Stomach (tissue), 4 donors: ENCODE data around the gene ARRDC4.

Experiments used
- POLR2A ChIP-seq, 4 donors: fragments of 450-650 bp; IDR thresholded peaks; one replicate each; pipeline ENCODE4 v1.6.1; 2016; ENCODE audit warnings: antibody characterized with exemption in 4 of 4, control low read depth in 2 of 4, mild to moderate bottlenecking in 1 of 4, moderate library complexity in 1 of 4
- POLR2AphosphoS5 ChIP-seq, 3 donors: sonication (generic); formaldehyde crosslinking; IDR thresholded peaks; one replicate each; pipeline ENCODE4 v1.6.1; 2016; ENCODE audit warnings: antibody characterized with exemption in 3 of 3
- TF ChIP-seq, protein P1 (sequence below), 7 experiments: fragments of 450-650 bp in 4 of 7; fragments of 200-600 bp in 3 of 7; sonication (generic) in 3 of 7; IDR thresholded peaks; one replicate each; pipeline ENCODE4 v1.5.1; 2016 to 2019; ENCODE audit warnings: antibody characterized with exemption in 7 of 7, control low read depth in 2 of 7, mild to moderate bottlenecking in 1 of 7

GRCh38 chr15:97955529-97955928 lies 5.0 kb upstream of the ARRDC4 start:
- TF ChIP-seq POLR2AphosphoS5 (IDR thresholded peaks at IDR 0.05) (no peak), POLR2A (IDR thresholded peaks at IDR 0.05) (no peak)
- TF ChIP-seq, protein P1, sequence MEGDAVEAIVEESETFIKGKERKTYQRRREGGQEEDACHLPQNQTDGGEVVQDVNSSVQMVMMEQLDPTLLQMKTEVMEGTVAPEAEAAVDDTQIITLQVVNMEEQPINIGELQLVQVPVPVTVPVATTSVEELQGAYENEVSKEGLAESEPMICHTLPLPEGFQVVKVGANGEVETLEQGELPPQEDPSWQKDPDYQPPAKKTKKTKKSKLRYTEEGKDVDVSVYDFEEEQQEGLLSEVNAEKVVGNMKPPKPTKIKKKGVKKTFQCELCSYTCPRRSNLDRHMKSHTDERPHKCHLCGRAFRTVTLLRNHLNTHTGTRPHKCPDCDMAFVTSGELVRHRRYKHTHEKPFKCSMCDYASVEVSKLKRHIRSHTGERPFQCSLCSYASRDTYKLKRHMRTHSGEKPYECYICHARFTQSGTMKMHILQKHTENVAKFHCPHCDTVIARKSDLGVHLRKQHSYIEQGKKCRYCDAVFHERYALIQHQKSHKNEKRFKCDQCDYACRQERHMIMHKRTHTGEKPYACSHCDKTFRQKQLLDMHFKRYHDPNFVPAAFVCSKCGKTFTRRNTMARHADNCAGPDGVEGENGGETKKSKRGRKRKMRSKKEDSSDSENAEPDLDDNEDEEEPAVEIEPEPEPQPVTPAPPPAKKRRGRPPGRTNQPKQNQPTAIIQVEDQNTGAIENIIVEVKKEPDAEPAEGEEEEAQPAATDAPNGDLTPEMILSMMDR (IDR thresholded peaks at IDR 0.05) = no peak
